ENCODE data around the gene ASCC2. TPM values are rescaled to one million over a fixed set of nuclear protein-coding genes. Genes with fewer than 3 reads are reported as not detected.
"Not testable (repeated sequence)": the region's sequence is repeated elsewhere in the genome, so short reads cannot be mapped to it uniquely, and the experiment has no call there.

The ASCC2 gene
- total RNA-seq, 1 donor from 2014 or later = 74.9 TPM

- intact Hi-C loops (cut with micrococcal nuclease) = no loop called here
- Mint-ChIP-seq H3K27ac (no peak overlapping the region), H3K9me3 (peaks cover 10% of the 10 kb centered on the region), H3K27me3 (ENCODE audit: low read depth) (no peaks in the 10 kb centered on the region), H3K4me1 (ENCODE audit: low read depth) (peaks cover 9% of the 10 kb centered on the region), H3K4me3 (ENCODE audit: low read depth) (no peak overlapping the region), H3K36me3 (ENCODE audit: low read depth) (peaks cover 1% of the 10 kb centered on the region)
- DNase-seq (ENCODE audit: low spot score) = no peak
These were observed 4.7 kb upstream of the ASCC2 start for GRCh38 chr22:29842740-29843139.

GRCh38 chr22:29842172-29842571, 4.1 kb upstream of the ASCC2 start:
- no peaks in the 10 kb centered on the region for H3K27me3 Mint-ChIP-seq (ENCODE audit: low read depth)
- H3K4me1 Mint-ChIP-seq (ENCODE audit: low read depth) = peaks cover 13% of the 10 kb centered on the region
- H3K27ac Mint-ChIP-seq = no peak overlapping the region
- DNase-seq (ENCODE audit: low spot score) = no peak
- intact Hi-C loops (cut with micrococcal nuclease) = no loop called here
- no peak overlapping the region for H3K4me3 Mint-ChIP-seq (ENCODE audit: low read depth)
- peaks cover 10% of the 10 kb centered on the region for H3K9me3 Mint-ChIP-seq
- H3K36me3 Mint-ChIP-seq (ENCODE audit: low read depth) = peaks cover 4% of the 10 kb centered on the region

DNA sequence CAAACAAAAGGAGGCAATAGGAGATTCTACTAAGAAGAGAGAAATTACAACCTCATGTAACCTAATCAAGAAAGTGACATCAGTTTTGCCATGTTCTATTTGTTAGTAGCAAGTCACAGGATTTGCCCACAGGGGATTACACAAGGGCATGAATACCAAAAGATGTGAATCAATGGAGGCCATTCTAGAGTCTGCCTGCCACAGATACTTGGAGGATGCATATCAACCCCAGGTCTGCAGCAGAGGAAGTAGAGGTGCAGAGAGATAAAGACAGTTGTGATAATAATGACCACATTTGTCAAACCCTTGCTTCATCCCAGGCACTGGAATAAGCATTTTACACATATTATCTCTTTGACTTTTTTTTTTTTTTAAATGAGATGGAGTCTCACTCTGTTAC, 2.4 kb upstream of the ASCC2 start:
- Mint-ChIP-seq H3K27me3 (ENCODE audit: low read depth) (no peaks in the 10 kb centered on the region), H3K36me3 (ENCODE audit: low read depth) (peaks cover 9% of the 10 kb centered on the region), H3K27ac (no peak overlapping the region), H3K4me3 (ENCODE audit: low read depth) (no peak overlapping the region), H3K9me3 (peaks cover under 1% of the 10 kb centered on the region), H3K4me1 (ENCODE audit: low read depth) (peaks cover 21% of the 10 kb centered on the region)
- intact Hi-C loops (cut with micrococcal nuclease) = no loop called here
- no peak for DNase-seq (ENCODE audit: low spot score)

- Mint-ChIP-seq H3K4me3 (ENCODE audit: low read depth) (no peak overlapping the region), H3K9me3 (no peaks in the 10 kb centered on the region), H3K27ac (no peak overlapping the region), H3K4me1 (ENCODE audit: low read depth) (peaks cover 23% of the 10 kb centered on the region), H3K27me3 (ENCODE audit: low read depth) (no peaks in the 10 kb centered on the region), H3K36me3 (ENCODE audit: low read depth) (peaks cover 13% of the 10 kb centered on the region)
- intact Hi-C loops (cut with micrococcal nuclease) = loop anchor here (2.0 to 10.0 kb wide), 3 partner anchors 44 to 586 kb away; partner anchors contain the start of genes MTFP1, MTMR3 and NF2
- DNase-seq (ENCODE audit: low spot score) = no peak
These were observed 965 bp upstream of the ASCC2 start for GRCh38 chr22:29839039-29839438.

DNA sequence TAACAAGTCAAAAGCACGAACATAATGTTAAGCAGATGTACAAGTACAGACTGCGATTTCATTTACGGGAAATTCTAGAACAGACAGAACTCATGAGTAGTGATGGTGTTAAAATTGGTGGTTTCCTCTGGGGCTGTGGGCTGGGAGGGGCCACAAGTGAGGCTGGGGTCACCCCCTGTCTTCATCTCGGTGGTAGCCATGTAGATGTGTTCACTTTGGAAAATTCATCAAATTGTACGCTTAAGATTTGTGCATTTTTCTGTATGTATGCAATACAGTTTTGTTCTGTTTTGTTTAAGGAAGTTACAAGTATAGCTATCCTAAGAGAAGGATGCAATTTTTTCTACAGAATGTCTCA, 504 bp upstream of the ASCC2 start:
- Mint-ChIP-seq H3K4me3 (ENCODE audit: low read depth) (peak overlapping the region; percentile 91), H3K9me3 (no peaks in the 10 kb centered on the region), H3K36me3 (ENCODE audit: low read depth) (peaks cover 14% of the 10 kb centered on the region), H3K4me1 (ENCODE audit: low read depth) (peaks cover 24% of the 10 kb centered on the region), H3K27me3 (ENCODE audit: low read depth) (no peaks in the 10 kb centered on the region), H3K27ac (peak overlapping the region; percentile 84)
- intact Hi-C loops (cut with micrococcal nuclease) = loop anchor here (1.0 to 10.0 kb wide), 4 partner anchors 44 to 586 kb away; partner anchors contain the start of genes MTFP1, MTMR3, NF2 and UQCR10
- no peak for DNase-seq (ENCODE audit: low spot score)

GRCh38 chr22:29836791-29837370, 1.2 kb downstream of the ASCC2 start:
- H3K4me1 Mint-ChIP-seq (ENCODE audit: low read depth) = peaks cover 26% of the 10 kb centered on the region
- H3K27ac Mint-ChIP-seq; DNase-seq (ENCODE audit: low spot score); H3K27me3 Mint-ChIP-seq (ENCODE audit: low read depth); H3K9me3 Mint-ChIP-seq: not testable (repeated sequence)
- intact Hi-C loops (cut with micrococcal nuclease) = loop anchor here (5.0 to 10.0 kb wide), 2 partner anchors 235 to 588 kb away; partner anchors contain the start of genes MTFP1 and NF2
- peaks cover 27% of the 10 kb centered on the region for H3K36me3 Mint-ChIP-seq (ENCODE audit: low read depth)
- H3K4me3 Mint-ChIP-seq (ENCODE audit: low read depth) = peak overlapping the region; percentile 91

DNA sequence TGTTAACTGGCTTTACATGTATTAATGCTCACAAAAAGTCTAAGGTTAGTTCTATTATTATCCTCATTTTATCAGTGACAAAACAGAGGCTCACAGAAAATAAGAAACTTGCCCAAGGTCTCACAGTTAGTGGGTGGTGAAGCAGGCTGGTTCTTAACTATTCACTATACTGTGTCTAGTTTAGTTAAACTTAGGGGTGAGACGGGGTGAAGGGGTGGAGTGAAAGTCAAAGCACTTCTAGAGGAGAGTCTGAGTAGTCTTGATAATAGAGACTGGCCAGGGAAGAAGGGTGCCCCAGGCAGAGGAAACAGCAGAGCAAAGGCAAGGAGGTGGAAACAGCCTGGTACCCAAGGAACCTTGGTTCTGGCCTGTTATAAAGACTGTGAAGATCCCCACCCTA, 4.0 kb downstream of the ASCC2 start:
- intact Hi-C loops (cut with micrococcal nuclease) = loop anchor here (10.0 kb wide), 1 partner anchor 591 kb away; the partner anchor contains the start of gene MTFP1
- H3K9me3 Mint-ChIP-seq = no peaks in the 10 kb centered on the region
- H3K27me3 Mint-ChIP-seq (ENCODE audit: low read depth) = no peaks in the 10 kb centered on the region
- H3K27ac Mint-ChIP-seq = no peak overlapping the region
- no peak for DNase-seq (ENCODE audit: low spot score)
- H3K4me1 Mint-ChIP-seq (ENCODE audit: low read depth) = peaks cover 30% of the 10 kb centered on the region
- H3K36me3 Mint-ChIP-seq (ENCODE audit: low read depth) = peaks cover 45% of the 10 kb centered on the region
- H3K4me3 Mint-ChIP-seq (ENCODE audit: low read depth) = no peak overlapping the region

DNA sequence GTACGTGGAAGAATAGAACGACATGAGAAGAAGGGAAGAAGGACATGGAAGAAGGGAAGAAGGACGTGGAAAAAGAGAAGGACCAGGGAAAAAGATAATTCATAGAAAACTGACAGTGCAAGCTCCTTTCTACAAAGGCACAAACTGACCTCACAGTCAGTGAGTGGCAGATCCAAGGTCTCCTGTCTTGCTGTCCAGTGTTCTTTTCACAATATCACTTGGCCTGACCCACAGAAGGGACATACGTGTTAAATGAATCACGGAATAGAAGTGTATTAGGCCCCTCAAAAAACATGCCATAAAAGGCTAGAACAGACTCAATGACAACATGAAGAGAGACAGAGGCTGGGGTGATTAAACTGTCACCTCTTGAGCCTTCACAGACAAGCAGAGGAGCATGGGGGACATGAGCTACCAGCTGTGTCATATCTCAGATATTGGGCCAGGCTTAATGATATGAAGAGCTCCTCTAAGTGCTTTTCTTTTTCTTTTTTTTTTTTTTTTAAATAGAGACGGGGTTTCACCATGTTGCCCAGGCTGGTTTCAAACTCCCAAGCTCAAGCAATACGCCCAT, 4.6 kb downstream of the ASCC2 start:
- Mint-ChIP-seq H3K36me3 (ENCODE audit: low read depth) (peaks cover 47% of the 10 kb centered on the region), H3K27me3 (ENCODE audit: low read depth) (no peaks in the 10 kb centered on the region), H3K4me1 (ENCODE audit: low read depth) (peaks cover 25% of the 10 kb centered on the region), H3K4me3 (ENCODE audit: low read depth) (no peak overlapping the region), H3K9me3 (no peaks in the 10 kb centered on the region), H3K27ac (no peak overlapping the region)
- intact Hi-C loops (cut with micrococcal nuclease) = loop anchor here (10.0 kb wide), 1 partner anchor 591 kb away; the partner anchor contains the start of gene MTFP1
- DNase-seq (ENCODE audit: low spot score) = no peak

DNA sequence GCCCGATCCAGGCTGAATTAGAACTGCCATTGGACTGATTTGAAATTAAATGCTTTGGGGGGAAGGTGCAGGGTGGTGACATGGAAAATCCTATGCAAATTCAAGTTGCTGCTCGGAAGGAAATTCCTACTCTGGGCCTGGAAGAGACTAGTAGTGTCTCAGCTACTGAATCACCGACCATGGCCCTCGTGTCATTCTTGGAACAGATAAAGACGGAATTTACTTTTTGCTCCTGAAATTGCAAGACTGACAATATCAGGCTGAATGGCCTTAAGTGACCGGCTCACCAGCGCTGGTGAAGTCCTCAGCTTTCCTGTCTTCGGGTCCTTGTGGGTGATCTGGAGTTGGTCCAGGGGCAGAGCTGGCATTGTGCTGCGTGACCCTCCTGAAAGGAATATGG, 6.1 kb downstream of the ASCC2 start:
- H3K27me3 Mint-ChIP-seq (ENCODE audit: low read depth) = no peaks in the 10 kb centered on the region
- no peak overlapping the region for H3K4me3 Mint-ChIP-seq (ENCODE audit: low read depth)
- H3K4me1 Mint-ChIP-seq (ENCODE audit: low read depth) = peaks cover 18% of the 10 kb centered on the region
- intact Hi-C loops (cut with micrococcal nuclease) = loop anchor here (10.0 kb wide), 1 partner anchor 593 kb away; the partner anchor contains the start of gene MTFP1
- peaks cover 55% of the 10 kb centered on the region for H3K36me3 Mint-ChIP-seq (ENCODE audit: low read depth)
- DNase-seq (ENCODE audit: low spot score) = no peak
- H3K9me3 Mint-ChIP-seq = no peaks in the 10 kb centered on the region
- no peak overlapping the region for H3K27ac Mint-ChIP-seq

DNA sequence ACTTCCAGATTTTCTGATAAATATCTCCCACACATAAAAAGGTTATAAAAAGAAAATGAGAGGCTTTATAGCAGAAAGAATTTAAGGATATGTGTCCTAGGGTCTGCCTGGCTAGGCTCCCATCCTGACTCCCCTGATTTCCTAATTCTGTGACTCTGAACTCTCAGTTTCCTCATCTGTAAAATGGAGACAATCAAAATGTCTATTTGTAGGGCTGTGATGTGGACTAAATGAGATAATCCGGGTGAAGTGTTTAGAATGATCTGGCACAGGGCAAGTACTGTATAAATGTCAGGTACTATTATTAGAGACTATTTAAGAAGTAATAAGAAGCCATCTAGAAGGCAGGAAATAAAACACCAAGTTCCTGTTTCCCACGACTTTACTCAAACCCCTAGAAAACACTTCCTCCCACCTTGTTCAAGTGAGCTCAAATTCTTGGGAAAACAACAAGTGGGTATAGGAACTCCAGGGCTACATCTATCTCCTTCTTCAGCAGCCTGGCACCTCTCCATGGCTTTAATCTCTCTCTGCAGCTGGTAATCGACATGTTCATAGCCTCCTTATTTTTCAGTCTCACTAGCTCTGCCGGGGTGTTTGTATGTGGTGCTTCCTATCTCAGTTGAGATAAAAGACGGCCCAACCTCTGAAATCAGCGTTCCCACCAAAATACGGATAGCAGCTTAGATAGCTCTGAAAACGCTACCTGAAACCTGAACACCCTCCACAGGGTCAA, 6.7 kb downstream of the ASCC2 start:
- H3K36me3 Mint-ChIP-seq (ENCODE audit: low read depth) = peaks cover 55% of the 10 kb centered on the region
- H3K4me1 Mint-ChIP-seq (ENCODE audit: low read depth) = peaks cover 15% of the 10 kb centered on the region
- peak overlapping the region; percentile 59 for H3K27ac Mint-ChIP-seq
- H3K27me3 Mint-ChIP-seq (ENCODE audit: low read depth) = no peaks in the 10 kb centered on the region
- no peak for DNase-seq (ENCODE audit: low spot score)
- intact Hi-C loops (cut with micrococcal nuclease) = loop anchor here (10.0 kb wide), 1 partner anchor 593 kb away; the partner anchor contains the start of gene MTFP1
- no peak overlapping the region for H3K4me3 Mint-ChIP-seq (ENCODE audit: low read depth)
- no peaks in the 10 kb centered on the region for H3K9me3 Mint-ChIP-seq

GRCh38 chr22:29830585-29830984, 7.5 kb downstream of the ASCC2 start:
- Mint-ChIP-seq H3K27ac (no peak overlapping the region), H3K36me3 (ENCODE audit: low read depth) (peaks cover 53% of the 10 kb centered on the region)
- intact Hi-C loops (cut with micrococcal nuclease) = loop anchor here (10.0 kb wide), 1 partner anchor 594 kb away; the partner anchor contains the start of gene MTFP1

GRCh38 chr22:29827726-29828125, 10.3 kb downstream of the ASCC2 start:
- not testable (repeated sequence) for H3K4me3 Mint-ChIP-seq (ENCODE audit: low read depth); DNase-seq (ENCODE audit: low spot score); H3K27ac Mint-ChIP-seq; H3K4me1 Mint-ChIP-seq (ENCODE audit: low read depth); H3K9me3 Mint-ChIP-seq; H3K27me3 Mint-ChIP-seq (ENCODE audit: low read depth)
- intact Hi-C loops (cut with micrococcal nuclease) = loop anchor here (10.0 kb wide), 2 partner anchors 177 to 257 kb away; partner anchors contain the start of gene HORMAD2
- H3K36me3 Mint-ChIP-seq (ENCODE audit: low read depth) = peaks cover 57% of the 10 kb centered on the region

More at GRCh38 chr22:29830585-29830984, 7.5 kb downstream of the ASCC2 start:
- no peak for DNase-seq (ENCODE audit: low spot score)
- Mint-ChIP-seq H3K4me1 (ENCODE audit: low read depth) (peaks cover 10% of the 10 kb centered on the region), H3K27me3 (ENCODE audit: low read depth) (no peaks in the 10 kb centered on the region), H3K4me3 (ENCODE audit: low read depth) (no peak overlapping the region), H3K9me3 (no peaks in the 10 kb centered on the region)
